Ecto neural progenitor cell (in vitro differentiated cells): Measurements from ENCODE around the gene CLRN1.

ENCODE experiments used
- DNase-seq: peaks from one replicate; pipeline ENCODE4 v3.0.0-alpha.2; 2018; ENCODE audit warnings: low spot score

The CLRN1 gene

GRCh38 chr3:150920236-150920635 is 52.3 kb downstream of the CLRN1 start:
- no peak for DNase-seq

- no peak for DNase-seq
Measured at GRCh38 chr3:150917951-150918350, 54.6 kb downstream of the CLRN1 start.

GRCh38 chr3:150913133-150913922 is 59.2 kb downstream of the CLRN1 start:
- DNase-seq: no peak

- DNase-seq: no peak
Measured at GRCh38 chr3:150912501-150912900, 60.0 kb downstream of the CLRN1 start.

GRCh38 chr3:150911771-150912170 is 60.8 kb downstream of the CLRN1 start:
- DNase-seq: no peak

- no peak for DNase-seq
Measured at GRCh38 chr3:150906461-150906860, 66.1 kb downstream of the CLRN1 start.

GRCh38 chr3:150905746-150906145 is 66.8 kb downstream of the CLRN1 start:
- no peak for DNase-seq

- no peak for DNase-seq
Measured at GRCh38 chr3:150905339-150905738, 67.2 kb downstream of the CLRN1 start, which contains the start of gene MINDY4B. TSS of gene MINDY4B (minus strand) at chr3:150905439. CDS start at chr3:150905439, 0 bp downstream.

- DNase-seq: no peak
Measured at GRCh38 chr3:150902988-150903387, 69.5 kb downstream of the CLRN1 start.

GRCh38 chr3:150901793-150902192 is 70.7 kb downstream of the CLRN1 start:
- DNase-seq: no peak

GRCh38 chr3:150899141-150899540 is 73.4 kb downstream of the CLRN1 start:
- DNase-seq: no peak

GRCh38 chr3:150898046-150898754 is 74.3 kb downstream of the CLRN1 start:
- DNase-seq: no peak

- DNase-seq: no peak
Measured at GRCh38 chr3:150897592-150897991, 74.9 kb downstream of the CLRN1 start.

- no peak for DNase-seq
Measured at GRCh38 chr3:150890831-150891230, 81.7 kb downstream of the CLRN1 start.

GRCh38 chr3:150890295-150890694 is 82.2 kb downstream of the CLRN1 start:
- no peak for DNase-seq

GRCh38 chr3:150889106-150889505 is 83.4 kb downstream of the CLRN1 start:
- no peak for DNase-seq

- no peak for DNase-seq
Measured at GRCh38 chr3:150887031-150887430, 85.5 kb downstream of the CLRN1 start.

GRCh38 chr3:150885535-150885934 is 87.0 kb downstream of the CLRN1 start:
- DNase-seq: no peak

GRCh38 chr3:150878996-150879575 is 93.4 kb downstream of the CLRN1 start:
- no peak for DNase-seq

- no peak for DNase-seq
Measured at GRCh38 chr3:150878290-150878689, 94.2 kb downstream of the CLRN1 start.

GRCh38 chr3:150877303-150877702 is 95.2 kb downstream of the CLRN1 start:
- no peak for DNase-seq

GRCh38 chr3:150876611-150877265 is 95.8 kb downstream of the CLRN1 start:
- DNase-seq: no peak
